Liver (tissue), 3 donors: ENCODE measurements around the gene PLTP.
"Not testable (repeated sequence)": the region's sequence is repeated elsewhere in the genome, so short reads cannot be mapped to it uniquely, and the experiment has no call there.

Experiments used
- CTCF ChIP-seq: fragments of 150-350 bp; IDR thresholded peaks from 2 replicates; pipeline ENCODE4 v1.5.1; 2017; ENCODE audit warnings: improper control_type of control experiment, low read depth, low read length; ENCODE audit not compliant: missing input control
- RAD21 ChIP-seq, 2 donors: IDR thresholded peaks; 2 replicates each; pipeline ENCODE4 v1.6.1; 2016; ENCODE audit warnings: antibody characterized with exemption in 2 of 2, mild to moderate bottlenecking in 2 of 2
- SP1 ChIP-seq: IDR thresholded peaks from 2 replicates; pipeline ENCODE4 v1.6.1; 2018; ENCODE audit warnings: antibody characterized with exemption, mild to moderate bottlenecking
- TAF1 ChIP-seq: conservative IDR thresholded peaks from 2 replicates; pipeline ENCODE4 v1.6.1; 2016; ENCODE audit warnings: antibody characterized with exemption, mild to moderate bottlenecking
- YY1 ChIP-seq: IDR thresholded peaks from 2 replicates; pipeline ENCODE4 v1.6.1; 2016; ENCODE audit warnings: antibody characterized with exemption, mild to moderate bottlenecking
- donor health status: healthy.
- donor health status: healthy.

- TF ChIP-seq TAF1; CTCF; YY1; RAD21 (IDR thresholded peaks at IDR 0.05); SP1: not testable (repeated sequence)
Measured at GRCh38 chr20:45931680-45932079, 19.7 kb upstream of the PLTP start.
